ENCODE results near the gene NEAT1. TPM values are rescaled to one million over a fixed set of nuclear protein-coding genes. Genes with fewer than 3 reads are reported as not detected.
A peak's percentile ranks its signal among the peaks of the same experiment; 100 is the strongest.

NEAT1 gene
- total RNA-seq, 2 experiments from 2014 or later, result 221 to 223 TPM

DNA sequence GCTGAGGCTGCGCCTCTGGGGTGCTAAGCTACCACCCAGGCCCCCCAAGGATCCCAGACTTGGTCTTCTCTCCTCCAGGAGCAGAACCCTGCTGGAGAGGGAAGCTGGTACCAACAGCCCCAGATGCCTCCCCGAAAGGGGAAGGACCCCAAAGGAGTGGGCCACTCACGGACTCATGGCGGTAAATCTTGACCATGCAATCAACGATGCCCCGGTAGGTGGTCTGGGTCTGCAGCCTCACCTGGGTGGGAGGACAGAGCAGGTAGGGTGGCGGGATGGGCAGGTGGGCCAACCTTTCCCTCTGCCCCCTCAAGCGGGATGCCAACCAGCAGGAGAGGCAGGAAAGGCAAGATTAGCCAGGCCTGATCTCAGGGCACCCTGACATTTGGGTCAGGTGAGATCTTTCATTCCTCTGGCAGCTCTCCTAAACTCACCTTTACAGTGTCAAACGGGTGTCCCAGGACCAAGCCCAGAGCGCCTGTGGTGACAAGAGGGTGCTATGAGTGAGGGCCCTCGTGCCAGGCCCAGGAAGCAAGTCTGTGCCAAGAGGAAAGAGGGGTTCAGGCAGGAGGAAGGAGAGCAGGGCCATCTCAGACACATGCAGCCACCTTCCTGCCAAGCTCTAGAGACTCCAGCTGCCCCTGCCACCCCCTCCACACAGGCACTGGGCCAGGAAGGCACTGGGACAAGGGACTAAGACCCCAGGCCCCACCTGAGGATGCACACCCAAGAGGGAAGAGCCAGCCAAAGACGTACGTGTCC lies 42.7 kb upstream of the NEAT1 start:
- H3K4me1 Mint-ChIP-seq (ENCODE audit: low read depth), result peaks cover 38% of the 10 kb centered on the region
- Histone ChIP-seq H3K27me3 (ENCODE audit: control insufficient read depth in 1 of 2, insufficient read depth in 2 of 2, low read length in 2 of 2) (no peaks in the 10 kb centered on the region), H3K36me3 (ENCODE audit: insufficient read depth, low read length) (peaks cover 19% of the 10 kb centered on the region), H3K4me3 (ENCODE audit: low read length) (no peak overlapping the region), H3K27ac (ENCODE audit: low read depth in 1 of 2, low read length in 2 of 2) (no peak overlapping the region), H3K9me3 (ENCODE audit: control insufficient read depth in 1 of 2, insufficient read depth in 1 of 2, low read length in 2 of 2) (no peaks in the 10 kb centered on the region), H3K4me1 (ENCODE audit: insufficient read depth, low read length) (peaks cover 53% of the 10 kb centered on the region)
- H3K36me3 Mint-ChIP-seq (ENCODE audit: low read depth), result peaks cover 22% of the 10 kb centered on the region
- H3K27ac Mint-ChIP-seq, result peak overlapping the region; percentile 98
- peak overlapping the region; percentile 66 for H3K4me3 Mint-ChIP-seq
- H3K27me3 Mint-ChIP-seq, result no peaks in the 10 kb centered on the region
- intact Hi-C loops (cut with DNase I, micrococcal nuclease), result no loop called here
- POLR2A ChIA-PET, result interaction anchor here (2.0 to 14.4 kb wide), 3 partner anchors 40 to 124 kb away, joined by 7 to 350 read pairs (median 225); partner anchors contain the start of genes DPF2, MALAT1 and NEAT1
- TF ChIP-seq, protein P1, sequence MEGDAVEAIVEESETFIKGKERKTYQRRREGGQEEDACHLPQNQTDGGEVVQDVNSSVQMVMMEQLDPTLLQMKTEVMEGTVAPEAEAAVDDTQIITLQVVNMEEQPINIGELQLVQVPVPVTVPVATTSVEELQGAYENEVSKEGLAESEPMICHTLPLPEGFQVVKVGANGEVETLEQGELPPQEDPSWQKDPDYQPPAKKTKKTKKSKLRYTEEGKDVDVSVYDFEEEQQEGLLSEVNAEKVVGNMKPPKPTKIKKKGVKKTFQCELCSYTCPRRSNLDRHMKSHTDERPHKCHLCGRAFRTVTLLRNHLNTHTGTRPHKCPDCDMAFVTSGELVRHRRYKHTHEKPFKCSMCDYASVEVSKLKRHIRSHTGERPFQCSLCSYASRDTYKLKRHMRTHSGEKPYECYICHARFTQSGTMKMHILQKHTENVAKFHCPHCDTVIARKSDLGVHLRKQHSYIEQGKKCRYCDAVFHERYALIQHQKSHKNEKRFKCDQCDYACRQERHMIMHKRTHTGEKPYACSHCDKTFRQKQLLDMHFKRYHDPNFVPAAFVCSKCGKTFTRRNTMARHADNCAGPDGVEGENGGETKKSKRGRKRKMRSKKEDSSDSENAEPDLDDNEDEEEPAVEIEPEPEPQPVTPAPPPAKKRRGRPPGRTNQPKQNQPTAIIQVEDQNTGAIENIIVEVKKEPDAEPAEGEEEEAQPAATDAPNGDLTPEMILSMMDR (IDR thresholded peaks at IDR 0.05), result no peak
- DNase-seq, result no peak
- no peaks in the 10 kb centered on the region for H3K9me3 Mint-ChIP-seq
- no peak for ATAC-seq (ENCODE audit: poor library complexity)
- CTCF ChIA-PET, result interaction anchor here (0.6 kb wide), 1 partner anchor 279 kb away, joined by 4 read pairs; no protein-coding TSS in a partner anchor

DNA sequence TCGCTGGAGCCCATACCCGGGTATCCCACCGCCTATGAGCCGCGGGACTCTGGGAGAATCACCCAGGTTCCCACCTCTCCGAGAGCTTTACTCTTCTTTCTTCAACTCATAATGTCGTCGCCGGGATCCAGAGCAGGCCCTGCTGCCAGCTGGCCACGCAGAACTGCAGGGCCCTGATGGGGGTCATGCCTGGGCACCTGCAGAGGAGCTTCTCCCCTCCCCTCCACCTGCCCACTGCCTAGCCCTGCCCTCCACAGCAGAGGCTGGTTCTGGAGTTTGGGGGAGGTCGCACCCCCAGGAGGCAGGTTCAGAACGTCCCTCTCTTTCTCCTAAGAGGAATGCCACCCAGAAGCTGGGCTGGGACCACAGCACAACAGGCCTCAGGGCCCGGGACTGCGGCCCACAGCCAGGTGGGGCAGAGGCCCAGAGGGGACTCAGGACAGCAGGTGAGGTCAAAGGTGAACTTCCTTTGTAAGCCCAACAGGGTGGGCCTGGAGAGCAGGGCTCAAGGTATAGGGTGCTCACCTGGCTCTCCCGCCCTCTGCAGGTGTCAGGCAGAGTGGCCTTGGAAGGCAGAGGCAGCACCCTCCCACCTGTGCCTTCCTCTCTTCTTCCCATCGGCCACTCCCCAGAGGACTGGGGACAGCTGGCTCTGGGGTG lies 42.0 kb upstream of the NEAT1 start:
- intact Hi-C loops (cut with DNase I, micrococcal nuclease), result no loop called here
- ATAC-seq (ENCODE audit: poor library complexity), result no peak
- H3K27ac ChIP-seq (ENCODE audit: low read depth in 1 of 2, low read length in 2 of 2), result peak overlapping the region in 1 of 2 donors; percentile 94

DNA sequence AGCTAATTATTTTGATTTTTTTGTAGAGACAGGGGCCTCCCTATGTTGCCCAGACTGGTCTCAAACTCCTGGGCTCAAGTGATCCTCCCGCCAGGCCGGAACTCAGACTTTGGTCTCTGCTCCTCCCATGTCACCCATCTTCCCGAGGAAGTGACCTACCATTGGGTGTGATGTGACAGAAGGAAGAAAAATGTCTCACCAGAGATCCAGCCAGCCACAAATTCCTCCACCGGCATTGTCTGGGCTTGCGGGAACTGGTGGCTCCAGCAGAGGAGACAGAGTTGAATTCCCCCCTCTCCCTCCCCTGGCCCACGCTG lies 40.9 kb upstream of the NEAT1 start:
- Mint-ChIP-seq H3K4me1 (ENCODE audit: low read depth) (peaks cover 53% of the 10 kb centered on the region), H3K4me3 (peak overlapping the region; percentile 86), H3K27me3 (no peaks in the 10 kb centered on the region), H3K9me3 (no peaks in the 10 kb centered on the region), H3K36me3 (ENCODE audit: low read depth) (peaks cover 22% of the 10 kb centered on the region), H3K27ac (peak overlapping the region; percentile 98)
- peak in 2 of 14 experiments; percentile 36 to 72 for DNase-seq
- intact Hi-C loops (cut with DNase I, micrococcal nuclease), result loop anchor here (1.0 to 2.0 kb wide), 5 partner anchors 35 to 129 kb away; no protein-coding TSS in a partner anchor
- Histone ChIP-seq H3K9me3 (ENCODE audit: control insufficient read depth in 1 of 2, insufficient read depth in 1 of 2, low read length in 2 of 2) (no peaks in the 10 kb centered on the region), H3K27me3 (ENCODE audit: control insufficient read depth in 1 of 2, insufficient read depth in 2 of 2, low read length in 2 of 2) (no peaks in the 10 kb centered on the region), H3K4me3 (ENCODE audit: low read length) (peak overlapping the region; percentile 76), H3K27ac (ENCODE audit: low read depth in 1 of 2, low read length in 2 of 2) (peak overlapping the region; percentile 94 to 95), H3K36me3 (ENCODE audit: insufficient read depth, low read length) (peaks cover 16% of the 10 kb centered on the region), H3K4me1 (ENCODE audit: insufficient read depth, low read length) (peaks cover 68% of the 10 kb centered on the region)
- CTCF ChIA-PET, result interaction anchor here (0.6 to 2.3 kb wide), 30 partner anchors 9 to 207 kb away, joined by 3 to 32 read pairs (median 4); partner anchors contain the start of genes MALAT1, NEAT1, SCYL1 and TIGD3
- no peak for ATAC-seq (ENCODE audit: poor library complexity)
- TF ChIP-seq, protein P1 (IDR thresholded peaks at IDR 0.05), result no peak
- POLR2A ChIA-PET, result interaction anchor here (0.5 to 14.4 kb wide), 10 partner anchors 12 to 281 kb away, joined by 3 to 350 read pairs (median 7); partner anchors contain the start of genes DPF2, MALAT1, NEAT1 and PCNX3

More for the DNA sequence above, 42.0 kb upstream of the NEAT1 start:
- ChIA-PET POLR2A (interaction anchor here (1.8 to 14.4 kb wide), 4 partner anchors 40 to 123 kb away, joined by 7 to 350 read pairs (median 117); partner anchors contain the start of genes DPF2, MALAT1 and NEAT1), CTCF (interaction anchor here (2.0 kb wide), 1 partner anchor 52 kb away, joined by 7 read pairs; no protein-coding TSS in a partner anchor)
- H3K4me3 Mint-ChIP-seq, result peak overlapping the region; percentile 66
- Histone ChIP-seq H3K9me3 (ENCODE audit: control insufficient read depth in 1 of 2, insufficient read depth in 1 of 2, low read length in 2 of 2) (no peaks in the 10 kb centered on the region), H3K4me3 (ENCODE audit: low read length) (no peak overlapping the region), H3K27me3 (ENCODE audit: control insufficient read depth in 1 of 2, insufficient read depth in 2 of 2, low read length in 2 of 2) (no peaks in the 10 kb centered on the region), H3K4me1 (ENCODE audit: insufficient read depth, low read length) (peaks cover 60% of the 10 kb centered on the region), H3K36me3 (ENCODE audit: insufficient read depth, low read length) (peaks cover 16% of the 10 kb centered on the region)
- no peaks in the 10 kb centered on the region for H3K9me3 Mint-ChIP-seq
- H3K27me3 Mint-ChIP-seq, result no peaks in the 10 kb centered on the region
- no peak for DNase-seq
- H3K27ac Mint-ChIP-seq, result peak overlapping the region; percentile 98
- H3K36me3 Mint-ChIP-seq (ENCODE audit: low read depth), result peaks cover 22% of the 10 kb centered on the region
- H3K4me1 Mint-ChIP-seq (ENCODE audit: low read depth), result peaks cover 45% of the 10 kb centered on the region
- TF ChIP-seq, protein P1 (IDR thresholded peaks at IDR 0.05), result no peak
